ENCODE results near the gene PINLYP. TPM values are rescaled to one million over a fixed set of nuclear protein-coding genes. Genes with fewer than 3 reads are reported as not detected.

Gene PINLYP
- total and polyA plus RNA-seq, 2 donors (not counting 3 experiments of a cell fraction or from before 2014, with no cell fraction given): 5.5 TPM

DNA sequence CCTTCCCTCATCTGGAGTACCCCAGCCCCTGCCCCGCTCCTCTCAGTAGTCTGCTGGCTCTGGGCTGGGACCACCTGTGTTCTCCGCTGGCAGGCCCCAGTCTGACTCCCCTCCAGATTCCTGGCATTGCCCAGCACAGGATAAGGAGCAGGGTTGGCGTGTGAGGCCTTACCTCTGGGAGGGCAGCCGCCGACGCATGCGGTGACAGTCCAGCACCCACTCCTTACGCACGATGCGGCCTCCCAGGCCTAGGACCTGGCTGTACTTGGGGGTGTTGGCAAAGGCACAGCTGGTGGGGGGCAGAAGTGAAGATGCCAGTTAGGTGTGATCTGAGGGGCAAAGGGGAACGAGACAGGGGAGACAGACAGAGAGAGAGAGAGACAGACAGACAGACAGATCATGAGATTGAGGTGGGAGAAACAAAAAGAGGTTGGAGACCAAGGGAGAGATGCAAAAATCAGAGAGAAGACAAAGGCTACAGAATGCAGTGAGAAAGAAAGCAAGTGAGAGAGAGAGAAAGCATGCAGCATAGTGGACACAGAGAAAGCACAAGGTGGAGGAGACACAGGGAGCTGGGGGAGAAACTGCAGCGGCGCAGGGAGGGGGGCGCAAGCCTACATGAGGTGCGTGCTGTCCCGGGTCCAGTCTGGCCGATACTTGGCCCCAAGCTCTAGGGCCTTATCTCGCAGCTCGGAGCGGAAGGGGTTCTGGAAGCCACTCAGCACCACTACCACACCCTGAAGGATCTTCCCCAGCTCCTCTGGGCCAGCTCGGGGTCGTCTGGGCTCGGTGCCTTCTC, 24.0 kb upstream of the PINLYP start:
- no peaks in the 10 kb centered on the region for H4K20me1 ChIP-seq (replicated peaks; ENCODE audit: control insufficient read depth, extremely low read depth, insufficient read depth, low read length)
- no peaks in the 10 kb centered on the region for H3K4me1 ChIP-seq (ENCODE audit: control insufficient read depth, extremely low read depth, insufficient read depth, low read length)
- no peaks in the 10 kb centered on the region for H3K27me3 ChIP-seq (ENCODE audit: control insufficient read depth in 2 of 2, insufficient read depth in 2 of 2, low read length in 2 of 2)
- dilution Hi-C loops (cut with MboI; ENCODE audit: extremely low pct_ligation_motif_present, low sequenced_read_pairs): no loop called here
- intact Hi-C loops (cut with micrococcal nuclease): no loop called here
- H3K9me3 ChIP-seq (replicated peaks; ENCODE audit: control insufficient read depth, insufficient read depth, low read length): no peaks in the 10 kb centered on the region
- no peak overlapping the region for H3K4me2 ChIP-seq (ENCODE audit: insufficient read depth, low read length)
- peaks cover 2 to 32% of the 10 kb centered on the region in 2 experiments for H3K36me3 ChIP-seq (ENCODE audit: control insufficient read depth in 2 of 2, extremely low read depth in 1 of 2, insufficient read depth in 2 of 2, low read length in 2 of 2)
- ChIA-PET CTCF (interaction anchor here (6.6 kb wide), 1 partner anchor 44 kb away, joined by 158 read pairs; the partner anchor contains the start of genes IRGQ and ZNF576), POLR2A (no interaction called here)
- no peak overlapping the region for H3K9ac ChIP-seq (replicated peaks; ENCODE audit: extremely low read depth, insufficient read depth, low read length)
- no peaks in the 10 kb centered on the region for H3K79me2 ChIP-seq (ENCODE audit: control insufficient read depth, insufficient read depth, low read length)
- no peaks in the 10 kb centered on the region for H3K9me1 ChIP-seq (replicated peaks; ENCODE audit: control insufficient read depth, extremely low read depth, insufficient read depth, low read length)
- H3K4me3 ChIP-seq (replicated peaks in 1 of 3; ENCODE audit: insufficient read depth in 1 of 3, low read depth in 1 of 3, low read length in 3 of 3): no peak overlapping the region
- no peak overlapping the region for H2AFZ ChIP-seq (ENCODE audit: low read depth, low read length)
- FAIRE-seq (no peak), DNase-seq (ENCODE audit: low read depth, low spot score) (no peak)
- no TSS peak for BruUV-seq (replicated peaks)
- no peak overlapping the region for H3K27ac ChIP-seq (ENCODE audit: insufficient read depth, low read depth, low read length)
- TF ChIP-seq POLR2A (IDR thresholded peaks at IDR 0.05; ENCODE audit: low read depth, low read length) (no peak), POLR2AphosphoS5 (IDR thresholded peaks at IDR 0.05; ENCODE audit: insufficient read depth, low read depth, low read length) (no peak), EZH2 (IDR thresholded peaks at IDR 0.05; ENCODE audit: borderline replicate concordance, low read depth, low read length, severe bottlenecking) (no peak), MYC (IDR thresholded peaks at IDR 0.05; ENCODE audit: low read depth, low read length) (no peak), JUN (IDR thresholded peaks at IDR 0.05; ENCODE audit: borderline replicate concordance, insufficient read depth, insufficient read length, low read depth) (no peak)
- TF ChIP-seq, protein P1, sequence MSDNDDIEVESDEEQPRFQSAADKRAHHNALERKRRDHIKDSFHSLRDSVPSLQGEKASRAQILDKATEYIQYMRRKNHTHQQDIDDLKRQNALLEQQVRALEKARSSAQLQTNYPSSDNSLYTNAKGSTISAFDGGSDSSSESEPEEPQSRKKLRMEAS (IDR thresholded peaks at IDR 0.05; ENCODE audit: insufficient read depth, insufficient read length): no peak

DNA sequence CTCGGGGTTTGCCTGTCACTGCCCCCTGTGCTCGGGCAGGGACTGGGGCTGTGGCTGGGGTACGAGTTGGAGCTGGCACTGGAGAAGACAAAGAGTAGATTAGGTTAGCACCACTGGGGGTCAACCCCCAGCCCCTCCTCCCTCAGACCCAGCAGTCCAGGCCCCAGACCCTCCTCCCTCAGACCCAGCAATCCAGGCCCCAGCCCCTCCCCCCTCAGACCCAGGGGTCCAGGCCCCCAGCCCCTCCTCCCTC, 23.5 kb upstream of the PINLYP start:
- TF ChIP-seq FOS (IDR thresholded peaks at IDR 0.05; ENCODE audit: borderline replicate concordance, insufficient read depth, low read length): no peak
- TF ChIP-seq GATA2 (IDR thresholded peaks at IDR 0.05; ENCODE audit: insufficient read depth, insufficient read length, low read depth, low read length): no peak
- TF ChIP-seq, protein P2, sequence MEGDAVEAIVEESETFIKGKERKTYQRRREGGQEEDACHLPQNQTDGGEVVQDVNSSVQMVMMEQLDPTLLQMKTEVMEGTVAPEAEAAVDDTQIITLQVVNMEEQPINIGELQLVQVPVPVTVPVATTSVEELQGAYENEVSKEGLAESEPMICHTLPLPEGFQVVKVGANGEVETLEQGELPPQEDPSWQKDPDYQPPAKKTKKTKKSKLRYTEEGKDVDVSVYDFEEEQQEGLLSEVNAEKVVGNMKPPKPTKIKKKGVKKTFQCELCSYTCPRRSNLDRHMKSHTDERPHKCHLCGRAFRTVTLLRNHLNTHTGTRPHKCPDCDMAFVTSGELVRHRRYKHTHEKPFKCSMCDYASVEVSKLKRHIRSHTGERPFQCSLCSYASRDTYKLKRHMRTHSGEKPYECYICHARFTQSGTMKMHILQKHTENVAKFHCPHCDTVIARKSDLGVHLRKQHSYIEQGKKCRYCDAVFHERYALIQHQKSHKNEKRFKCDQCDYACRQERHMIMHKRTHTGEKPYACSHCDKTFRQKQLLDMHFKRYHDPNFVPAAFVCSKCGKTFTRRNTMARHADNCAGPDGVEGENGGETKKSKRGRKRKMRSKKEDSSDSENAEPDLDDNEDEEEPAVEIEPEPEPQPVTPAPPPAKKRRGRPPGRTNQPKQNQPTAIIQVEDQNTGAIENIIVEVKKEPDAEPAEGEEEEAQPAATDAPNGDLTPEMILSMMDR (IDR thresholded peaks at IDR 0.05; ENCODE audit: extremely low read depth in 1 of 2, insufficient read depth in 1 of 2, low read depth in 1 of 2, low read length in 2 of 2): no peak
- TF ChIP-seq POLR2A (IDR thresholded peaks at IDR 0.05; ENCODE audit: low read depth, low read length): no peak
- TF ChIP-seq, protein P1 (IDR thresholded peaks at IDR 0.05; ENCODE audit: insufficient read depth, insufficient read length): no peak
- no peak for TF ChIP-seq POLR2AphosphoS5 (IDR thresholded peaks at IDR 0.05; ENCODE audit: insufficient read depth, low read depth, low read length)
- TF ChIP-seq EZH2 (IDR thresholded peaks at IDR 0.05; ENCODE audit: borderline replicate concordance, low read depth, low read length, severe bottlenecking): no peak
- no peak for TF ChIP-seq JUN (IDR thresholded peaks at IDR 0.05; ENCODE audit: borderline replicate concordance, insufficient read depth, insufficient read length, low read depth)
- TF ChIP-seq MYC (IDR thresholded peaks at IDR 0.05; ENCODE audit: low read depth, low read length): no peak
- Histone ChIP-seq H3K9me3 (replicated peaks; ENCODE audit: control insufficient read depth, insufficient read depth, low read length) (no peaks in the 10 kb centered on the region), H3K27ac (ENCODE audit: insufficient read depth, low read depth, low read length) (no peak overlapping the region), H3K79me2 (ENCODE audit: control insufficient read depth, insufficient read depth, low read length) (no peaks in the 10 kb centered on the region), H3K4me1 (ENCODE audit: control insufficient read depth, extremely low read depth, insufficient read depth, low read length) (no peaks in the 10 kb centered on the region), H3K4me2 (ENCODE audit: insufficient read depth, low read length) (no peak overlapping the region), H3K9me1 (replicated peaks; ENCODE audit: control insufficient read depth, extremely low read depth, insufficient read depth, low read length) (no peaks in the 10 kb centered on the region), H2AFZ (ENCODE audit: low read depth, low read length) (no peak overlapping the region), H4K20me1 (replicated peaks; ENCODE audit: control insufficient read depth, extremely low read depth, insufficient read depth, low read length) (no peaks in the 10 kb centered on the region), H3K9ac (replicated peaks; ENCODE audit: extremely low read depth, insufficient read depth, low read length) (no peak overlapping the region), H3K36me3 (ENCODE audit: control insufficient read depth in 2 of 2, extremely low read depth in 1 of 2, insufficient read depth in 2 of 2, low read length in 2 of 2) (peaks cover 2 to 31% of the 10 kb centered on the region in 2 experiments), H3K4me3 (replicated peaks in 1 of 3; ENCODE audit: insufficient read depth in 1 of 3, low read depth in 1 of 3, low read length in 3 of 3) (no peak overlapping the region), H3K27me3 (ENCODE audit: control insufficient read depth in 2 of 2, insufficient read depth in 2 of 2, low read length in 2 of 2) (no peaks in the 10 kb centered on the region)
- intact Hi-C loops (cut with micrococcal nuclease): no loop called here
- no TSS peak for BruUV-seq (replicated peaks)
- CTCF ChIA-PET: interaction anchor here (6.6 kb wide), 1 partner anchor 43 kb away, joined by 158 read pairs; the partner anchor contains the start of genes IRGQ and ZNF576
- DNase-seq (ENCODE audit: low read depth, low spot score) (no peak), FAIRE-seq (no peak)
- POLR2A ChIA-PET: no interaction called here
- dilution Hi-C loops (cut with MboI; ENCODE audit: extremely low pct_ligation_motif_present, low sequenced_read_pairs): no loop called here

Measured in endothelial cell of umbilical vein (primary cell).